ENCODE data around the gene GPR31.

DNA sequence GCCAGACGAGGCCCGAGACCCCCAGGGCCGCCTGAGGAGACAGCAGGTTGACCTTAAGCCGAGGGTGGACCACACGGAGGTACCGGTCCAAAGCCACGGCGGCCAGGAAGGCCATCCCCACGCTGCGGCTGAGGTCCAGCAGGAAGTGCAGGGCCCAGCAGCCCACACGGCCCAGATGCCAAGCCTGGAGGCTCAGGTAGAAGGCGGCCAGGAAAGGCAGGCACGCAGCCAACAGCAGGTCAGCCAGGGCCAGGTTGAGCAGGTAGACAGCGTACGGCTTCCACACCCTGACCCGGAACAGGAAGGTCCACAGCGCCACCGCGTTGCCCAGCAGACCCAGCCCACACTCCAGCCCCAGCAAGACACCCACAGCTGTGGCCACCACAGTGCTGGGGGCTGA is 366 bp downstream of the GPR31 start:
- TF ChIP-seq POLR2A (IDR thresholded peaks at IDR 0.05), result no peak
- TF ChIP-seq, protein P1, sequence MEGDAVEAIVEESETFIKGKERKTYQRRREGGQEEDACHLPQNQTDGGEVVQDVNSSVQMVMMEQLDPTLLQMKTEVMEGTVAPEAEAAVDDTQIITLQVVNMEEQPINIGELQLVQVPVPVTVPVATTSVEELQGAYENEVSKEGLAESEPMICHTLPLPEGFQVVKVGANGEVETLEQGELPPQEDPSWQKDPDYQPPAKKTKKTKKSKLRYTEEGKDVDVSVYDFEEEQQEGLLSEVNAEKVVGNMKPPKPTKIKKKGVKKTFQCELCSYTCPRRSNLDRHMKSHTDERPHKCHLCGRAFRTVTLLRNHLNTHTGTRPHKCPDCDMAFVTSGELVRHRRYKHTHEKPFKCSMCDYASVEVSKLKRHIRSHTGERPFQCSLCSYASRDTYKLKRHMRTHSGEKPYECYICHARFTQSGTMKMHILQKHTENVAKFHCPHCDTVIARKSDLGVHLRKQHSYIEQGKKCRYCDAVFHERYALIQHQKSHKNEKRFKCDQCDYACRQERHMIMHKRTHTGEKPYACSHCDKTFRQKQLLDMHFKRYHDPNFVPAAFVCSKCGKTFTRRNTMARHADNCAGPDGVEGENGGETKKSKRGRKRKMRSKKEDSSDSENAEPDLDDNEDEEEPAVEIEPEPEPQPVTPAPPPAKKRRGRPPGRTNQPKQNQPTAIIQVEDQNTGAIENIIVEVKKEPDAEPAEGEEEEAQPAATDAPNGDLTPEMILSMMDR (IDR thresholded peaks at IDR 0.05 in 4 of 5, conservative IDR thresholded peaks at IDR 0.05 in 1 of 5), result no peak
